ENCODE results near the gene NKAIN4.
A peak's percentile ranks its signal among the peaks of the same experiment; 100 is the strongest.

Gene NKAIN4

DNA sequence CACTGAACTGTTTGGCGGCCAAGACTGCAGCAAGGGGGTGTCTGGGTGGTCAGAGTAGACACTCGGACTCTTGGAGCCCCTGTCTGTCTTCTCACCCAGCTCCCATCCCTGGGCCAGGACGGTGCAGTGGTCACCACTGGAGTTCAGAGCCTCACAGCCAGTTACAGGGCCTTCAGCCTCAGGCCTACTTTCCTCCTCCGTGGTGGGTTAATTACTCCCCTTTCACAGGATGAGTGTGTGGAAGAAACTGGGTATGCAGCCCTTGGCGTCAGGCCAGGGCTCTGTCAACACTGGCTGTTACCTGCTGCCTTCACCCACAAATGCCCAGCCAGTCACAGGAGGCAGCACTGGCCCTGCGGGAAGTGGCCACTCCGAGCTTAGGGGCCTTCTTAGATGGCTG is 36.6 kb downstream of the NKAIN4 start:
- ATAC-seq = no peak

DNA sequence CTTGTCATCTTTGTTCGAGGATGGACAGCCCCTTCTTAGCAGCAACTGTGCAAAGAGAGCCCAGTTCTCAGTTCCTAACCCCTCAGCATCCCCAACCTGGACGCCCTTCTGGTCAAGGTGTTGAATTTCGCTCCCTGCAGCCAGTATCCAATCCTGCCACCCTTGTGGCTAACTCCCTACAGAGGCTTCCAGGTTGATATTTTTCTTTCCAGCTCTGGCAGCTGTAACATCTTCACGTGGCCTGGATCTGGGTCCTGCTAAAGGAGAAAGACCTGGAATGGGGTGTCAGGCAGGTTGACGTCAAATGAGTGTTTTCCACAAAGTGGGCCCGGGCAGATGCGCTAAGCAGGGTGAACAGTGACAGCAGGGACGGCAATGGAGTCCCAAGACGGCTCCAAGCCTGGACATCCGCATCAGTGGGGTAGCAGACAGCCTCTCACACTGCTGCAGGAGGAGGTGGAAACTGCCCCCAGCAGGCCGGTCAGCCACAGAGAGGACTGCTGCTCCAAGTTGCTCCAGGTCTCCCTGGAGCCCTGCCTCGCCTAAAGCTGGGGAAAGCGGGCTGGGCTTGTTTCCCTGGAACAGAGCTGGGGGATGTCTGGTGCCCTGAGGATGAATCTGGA is 37.3 kb downstream of the NKAIN4 start:
- no peak for ATAC-seq

DNA sequence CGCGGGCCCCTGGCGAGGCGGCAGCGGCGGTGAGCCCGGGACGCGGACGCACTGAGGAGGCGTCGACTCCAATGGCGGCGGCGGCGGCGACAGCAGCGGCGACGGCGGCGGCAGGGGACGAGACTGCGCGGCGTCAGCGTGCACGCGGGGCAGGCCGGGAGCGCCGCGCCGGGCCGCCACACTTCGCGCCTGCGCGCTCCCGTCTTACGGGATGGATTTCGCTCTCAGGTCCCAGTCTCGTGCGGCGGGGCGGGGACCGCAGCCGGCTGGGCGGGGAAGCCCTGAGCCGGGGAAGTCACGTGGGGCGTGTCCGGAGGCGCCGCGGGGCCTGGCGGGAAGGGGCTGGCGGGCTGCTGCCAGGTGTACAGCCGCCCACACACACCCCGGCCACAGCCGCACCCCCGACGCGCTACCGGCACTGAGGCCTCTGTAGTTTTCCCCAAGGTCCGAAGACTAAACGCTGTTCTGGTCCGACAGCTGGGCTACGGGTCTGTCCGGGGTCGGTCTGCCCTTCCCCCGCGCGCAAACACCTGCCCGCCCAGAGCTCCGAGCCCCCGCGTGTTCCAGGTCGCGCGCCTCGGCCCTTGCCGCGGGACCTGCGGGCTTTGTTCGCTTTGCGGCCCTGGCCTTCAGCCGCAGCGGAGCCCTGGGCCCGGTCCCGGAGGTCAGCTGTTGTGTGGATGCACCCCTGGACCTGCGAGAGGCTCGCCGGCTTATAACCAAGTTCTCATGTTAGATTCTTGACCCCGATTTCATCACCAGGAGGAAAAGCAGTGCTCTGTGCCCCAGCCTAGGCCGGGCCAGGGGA is 38.0 kb downstream of the NKAIN4 start, which contains the start of gene YTHDF1:
Gene YTHDF1, minus strand, starts transcription at position 91 of the 808 bp plus-strand sequence. CDS start 239 bp downstream, outside the sequence.
- peak; percentile 95 for ATAC-seq

DNA sequence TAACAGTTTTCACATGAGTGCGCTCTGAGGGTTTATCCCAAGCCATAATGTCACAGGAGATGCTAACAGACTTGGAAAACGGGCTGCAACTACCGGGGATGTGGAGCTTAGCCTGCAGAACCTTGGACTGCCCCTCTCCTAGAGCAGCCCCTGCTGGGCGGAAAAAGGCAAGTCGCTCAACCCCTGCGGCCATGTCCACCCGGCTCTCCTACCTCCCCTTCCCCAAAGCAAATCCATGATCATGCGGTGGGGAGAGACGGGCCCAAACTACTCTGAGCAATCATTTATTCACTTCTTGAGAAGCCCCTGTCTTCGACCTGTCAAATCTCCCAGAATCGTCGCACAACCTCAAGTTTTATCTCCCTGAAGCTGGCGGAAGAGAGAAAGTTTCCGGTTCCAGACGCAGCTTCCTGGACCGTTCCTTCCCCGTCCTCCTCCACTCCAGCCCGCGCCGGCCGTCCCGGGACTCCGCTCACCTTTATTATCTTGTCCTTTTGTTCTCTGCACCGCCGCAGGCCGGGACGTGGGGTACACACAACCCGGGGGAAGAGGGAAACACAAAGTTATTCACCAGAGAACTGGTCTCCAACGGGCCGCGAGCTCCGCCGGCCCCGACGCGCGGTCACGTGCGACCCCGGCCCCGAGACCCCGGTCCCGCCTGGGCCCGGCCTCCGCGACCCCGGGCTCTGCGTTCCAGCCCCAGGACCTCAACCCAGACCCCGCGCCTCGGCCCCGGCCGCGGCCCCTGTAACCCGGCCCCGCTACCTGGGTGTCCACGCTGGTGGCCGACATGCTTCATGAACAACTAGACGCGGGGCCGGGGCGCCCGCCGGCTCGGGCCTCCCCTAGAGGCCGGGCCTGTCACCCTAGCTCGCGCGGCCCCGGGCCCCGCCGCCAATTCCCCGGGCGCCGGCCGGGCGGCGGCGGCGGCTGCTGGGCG is 38.9 kb downstream of the NKAIN4 start:
- no peak for ATAC-seq

GRCh38 chr20:63214514-63214913 is 39.7 kb downstream of the NKAIN4 start:
- no peak for ATAC-seq

DNA sequence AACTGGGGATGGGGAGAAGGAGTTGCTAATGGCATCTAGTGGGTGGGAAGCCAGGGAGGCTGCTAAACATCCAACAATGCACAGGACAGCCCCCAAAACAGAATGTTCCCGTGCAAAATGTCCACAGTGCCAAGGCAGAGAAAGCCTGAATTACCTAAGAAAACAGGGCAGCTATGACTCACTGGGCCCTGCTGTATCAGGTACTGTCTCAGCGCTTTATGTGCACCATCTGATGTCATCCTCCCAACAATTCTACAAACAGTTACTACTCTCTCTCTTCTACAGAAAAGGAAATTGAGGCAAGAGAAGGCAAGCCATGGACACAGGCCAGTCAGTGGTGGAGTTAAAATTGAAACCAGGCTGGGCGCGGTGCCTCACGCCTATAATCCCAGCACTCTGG is 41.5 kb downstream of the NKAIN4 start:
- no peak for ATAC-seq

GRCh38 chr20:63212393-63212730 is 41.9 kb downstream of the NKAIN4 start:
- no peak for ATAC-seq

DNA sequence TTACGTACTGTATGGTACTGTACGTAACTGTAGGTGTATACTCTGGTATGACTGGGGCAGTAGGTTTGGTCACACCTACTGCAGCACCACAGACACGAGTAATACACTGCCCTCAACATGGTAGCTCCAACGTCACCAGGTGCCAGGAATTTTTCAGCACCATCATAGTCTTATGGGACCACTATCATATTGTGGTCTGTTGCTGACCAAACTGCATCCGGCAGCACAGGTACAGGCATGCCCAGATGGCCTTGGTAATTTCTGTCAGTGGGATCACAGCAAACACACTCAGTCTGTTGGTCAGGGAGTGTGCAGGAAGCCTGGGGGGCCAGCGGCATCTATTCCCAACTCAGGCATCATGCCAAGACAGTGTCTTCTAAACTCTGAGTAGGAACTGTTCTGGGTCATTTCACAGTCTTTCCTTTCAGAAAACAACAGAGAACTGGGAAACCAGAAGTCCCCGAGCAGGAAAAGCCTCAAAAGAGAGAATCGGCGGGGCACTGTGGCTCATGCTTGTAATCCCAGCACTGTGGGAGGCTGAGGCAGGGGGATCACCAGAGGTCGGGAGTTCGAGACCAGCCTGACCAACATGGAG is 44.2 kb downstream of the NKAIN4 start:
- no peak for ATAC-seq

DNA sequence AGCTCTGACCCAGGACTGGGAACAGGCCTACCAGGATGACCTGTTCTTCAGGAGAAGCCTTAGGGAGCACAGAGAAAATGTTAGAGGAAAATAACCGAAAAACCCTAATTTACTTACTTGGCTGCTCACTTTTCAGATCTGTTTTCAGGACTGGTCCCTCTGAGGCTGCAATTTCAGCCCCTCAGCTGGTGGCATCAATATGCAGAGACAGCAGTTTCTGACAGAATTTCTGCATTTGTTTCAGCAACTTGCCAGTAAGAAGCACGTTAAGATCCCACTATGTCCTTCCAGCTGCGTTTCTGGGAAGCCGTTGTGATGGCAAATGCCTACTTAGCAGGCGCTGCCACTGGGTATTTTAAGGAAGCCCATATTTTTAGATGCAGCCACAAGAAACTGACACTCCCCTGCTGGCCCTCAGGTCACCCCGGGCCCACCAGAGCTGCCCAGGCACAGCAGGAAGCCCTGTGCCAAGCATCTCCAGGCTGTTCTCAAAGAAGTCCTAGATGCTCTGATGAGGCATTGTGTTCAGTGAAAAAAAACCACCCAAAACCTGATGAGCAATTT is 45.8 kb downstream of the NKAIN4 start:
- ATAC-seq = no peak

- no peak for ATAC-seq
Measured at GRCh38 chr20:63206878-63207277, 47.4 kb downstream of the NKAIN4 start.

DNA sequence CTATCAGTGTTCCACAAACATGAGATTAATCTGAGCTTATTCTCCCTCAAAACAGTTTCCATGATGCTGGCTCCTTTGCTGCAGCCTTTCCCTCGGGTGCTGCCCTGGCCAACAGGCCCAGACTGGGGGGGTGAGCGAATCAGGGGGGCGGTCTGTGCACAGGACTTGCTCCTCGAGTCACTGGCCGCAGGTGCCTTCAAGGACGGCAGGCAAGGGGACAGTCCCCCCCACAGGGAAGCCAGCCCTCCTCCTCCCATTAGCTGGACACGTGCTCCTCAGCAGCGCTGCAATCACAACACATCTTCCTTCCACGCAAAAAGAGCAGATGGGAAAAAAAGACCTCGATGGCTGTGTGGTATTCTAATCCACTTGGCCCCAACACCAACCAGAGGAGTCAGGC is 48.4 kb downstream of the NKAIN4 start:
- ATAC-seq = no peak

DNA sequence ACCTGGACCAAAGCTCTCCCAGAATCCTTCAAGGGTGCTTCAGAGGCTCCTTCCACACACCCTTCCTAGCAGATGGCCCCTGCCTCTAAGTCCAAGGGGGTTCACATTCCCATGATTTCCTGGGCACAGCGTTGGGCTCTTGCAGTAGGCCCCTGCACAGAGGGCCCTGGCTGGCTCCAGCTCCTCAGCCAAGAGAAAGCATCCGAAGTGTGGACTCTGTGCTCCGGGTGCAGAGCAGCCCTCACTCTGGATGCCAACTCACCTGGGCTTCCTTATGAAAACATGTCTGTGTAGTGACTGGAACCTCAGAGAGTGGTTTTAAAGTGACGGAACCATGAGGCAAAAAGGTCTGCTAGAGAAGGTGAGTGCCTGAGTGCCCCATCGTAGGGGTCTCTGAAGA is 49.9 kb downstream of the NKAIN4 start:
- no peak for ATAC-seq

- ATAC-seq = no peak
Measured at GRCh38 chr20:63202811-63203526, 51.3 kb downstream of the NKAIN4 start.

GRCh38 chr20:63202021-63202420 is 52.2 kb downstream of the NKAIN4 start:
- ATAC-seq = no peak

DNA sequence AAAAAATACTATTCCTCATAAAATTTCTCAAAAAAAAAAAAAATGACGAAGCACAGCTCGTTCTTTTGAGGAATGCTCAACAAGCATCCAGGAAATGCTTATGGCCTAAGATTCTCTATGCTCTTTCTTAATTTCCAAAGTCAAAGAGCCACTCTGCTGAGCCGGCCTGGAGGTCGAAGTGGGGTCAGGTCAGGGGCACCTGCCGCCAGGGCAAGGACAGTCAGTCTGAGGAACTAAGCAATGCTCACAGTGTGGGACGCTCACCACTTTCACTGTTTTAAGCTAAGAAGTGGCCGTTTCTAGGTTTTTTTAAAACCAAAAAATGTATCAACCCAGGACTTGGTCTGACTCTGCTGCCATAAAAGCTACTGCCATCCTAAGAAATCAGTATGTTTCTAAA is 55.7 kb downstream of the NKAIN4 start:
- no peak for ATAC-seq

GRCh38 chr20:63196768-63197470 is 57.3 kb downstream of the NKAIN4 start:
- no peak for ATAC-seq

DNA sequence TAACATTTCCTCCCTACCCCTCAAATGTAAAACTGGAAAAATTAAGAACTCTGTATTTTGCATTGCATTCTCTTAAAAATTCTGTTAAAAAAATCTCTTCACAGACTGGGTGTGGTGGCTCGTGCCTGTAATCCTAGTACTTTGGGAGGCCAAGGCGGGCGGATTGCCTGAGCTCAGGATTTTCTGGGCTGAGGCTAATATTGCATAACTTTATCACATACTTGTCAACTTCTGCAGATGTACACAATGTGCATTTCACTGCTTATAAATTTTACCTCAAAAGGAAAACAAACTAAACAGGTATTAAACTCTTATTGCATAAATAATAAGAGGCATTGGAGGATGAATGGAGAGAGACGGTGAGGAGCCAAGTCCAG is 59.5 kb downstream of the NKAIN4 start:
- ATAC-seq = no peak

GRCh38 chr20:63194007-63194796 is 60.1 kb downstream of the NKAIN4 start:
- no peak for ATAC-seq

- no peak for ATAC-seq
Measured at GRCh38 chr20:63192721-63193120, 61.5 kb downstream of the NKAIN4 start.

DNA sequence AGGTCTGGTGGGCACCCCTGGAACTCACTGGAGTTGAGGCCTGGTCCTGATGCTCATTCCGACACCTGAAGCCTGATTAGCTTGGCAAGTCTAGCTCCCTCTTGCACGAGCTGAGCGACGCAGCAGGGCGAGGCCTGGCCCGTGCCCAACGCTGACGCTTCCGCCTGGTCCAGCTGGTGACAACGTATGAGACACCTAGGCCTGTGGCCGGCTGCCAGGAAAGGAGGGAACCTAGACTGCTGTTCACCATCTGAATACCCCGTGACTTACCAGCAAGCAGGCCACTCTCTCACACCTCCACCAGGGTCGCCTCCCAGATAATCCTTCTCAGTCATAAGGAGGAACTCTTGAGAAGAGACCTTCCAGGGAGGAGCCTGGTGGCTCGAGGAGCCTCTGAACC is 62.9 kb downstream of the NKAIN4 start:
- no peak for ATAC-seq

All from activated CD4-positive, CD25-positive, alpha-beta regulatory T cell treated with anti-CD3 and anti-CD28 coated beads, Interleukin-2, amount 50 U/mL, for 24 hours (primary cell).